Neural progenitor cell (in vitro differentiated cells): ENCODE measurements around the gene STMP1. TPM values are rescaled to one million over a fixed set of nuclear protein-coding genes. Genes with fewer than 3 reads are reported as not detected.

Source experiments
- DNase-seq: peaks from one replicate; pipeline ENCODE4 v3.0.0-alpha.2; 2016; ENCODE audit warnings: low spot score
- H2AFZ ChIP-seq: fragments of 200-600 bp; sonication (generic); replicated peaks from 2 replicates; pipeline ENCODE4 v1.6.1; 2016; ENCODE audit warnings: antibody characterized with exemption
- H3F3A ChIP-seq: fragments of 200-600 bp; sonication (generic); 2 replicates; pipeline ENCODE4 v1.6.1; 2016; ENCODE audit warnings: antibody characterized with exemption, low read depth
- H3K27ac ChIP-seq: fragments of 200-600 bp; sonication (generic); 2 replicates; pipeline ENCODE4 v1.5.1; 2016; ENCODE audit warnings: mild to moderate bottlenecking
- H3K27me3 ChIP-seq: fragments of 200-600 bp; sonication (generic); 2 replicates; pipeline ENCODE4 v1.6.1; 2016; ENCODE audit warnings: mild to moderate bottlenecking, moderate library complexity
- H3K36me3 ChIP-seq: fragments of 200-600 bp; sonication (generic); 2 replicates; pipeline ENCODE4 v1.5.1; 2016
- H3K4me1 ChIP-seq: fragments of 200-600 bp; sonication (generic); 2 replicates; pipeline ENCODE4 v1.6.1; 2016; ENCODE audit warnings: mixed run types
- H3K4me2 ChIP-seq: fragments of 200-600 bp; sonication (generic); 2 replicates; pipeline ENCODE4 v1.6.1; 2016
- H3K4me3 ChIP-seq: fragments of 200-600 bp; sonication (generic); 2 replicates; pipeline ENCODE4 v1.5.1; 2016
- H3K79me2 ChIP-seq: fragments of 200-600 bp; sonication (generic); 2 replicates; pipeline ENCODE4 v1.6.1; 2016; ENCODE audit warnings: low read depth
- H3K9ac ChIP-seq: fragments of 200-600 bp; sonication (generic); 2 replicates; pipeline ENCODE4 v1.6.1; 2016
- H3K9me3 ChIP-seq: fragments of 200-600 bp; sonication (generic); 2 replicates; pipeline ENCODE4 v1.5.1; 2016; ENCODE audit warnings: low read depth
- H4K20me1 ChIP-seq: fragments of 200-600 bp; sonication (generic); 2 replicates; pipeline ENCODE4 v1.6.1; 2016; ENCODE audit warnings: low read depth
- H3K27ac Mint-ChIP-seq: 3 replicates; pipeline ENCODE4 v1.8.0; 2021; ENCODE audit warnings: mixed read lengths
- H3K27me3 Mint-ChIP-seq: 2 replicates; pipeline ENCODE4 v1.8.0; 2022; ENCODE audit warnings: low read depth, mild to moderate bottlenecking, inconsistent platforms, moderate library complexity, mixed read lengths; ENCODE audit not compliant: insufficient read depth
- H3K36me3 Mint-ChIP-seq: 3 replicates; pipeline ENCODE4 v1.8.0; 2021; ENCODE audit warnings: mixed read lengths
- H3K4me1 Mint-ChIP-seq: 3 replicates; pipeline ENCODE4 v1.8.0; 2021; ENCODE audit warnings: mixed read lengths
- H3K4me3 Mint-ChIP-seq: 3 replicates; pipeline ENCODE4 v1.8.0; 2021; ENCODE audit warnings: mild to moderate bottlenecking, moderate library complexity, mixed read lengths
- H3K9me3 Mint-ChIP-seq: 3 replicates; pipeline ENCODE4 v1.8.0; 2020; ENCODE audit warnings: mixed read lengths
- EZH2 ChIP-seq: fragments of 200-600 bp; sonication (generic); IDR thresholded peaks from 2 replicates; pipeline ENCODE4 v1.6.1; 2017; ENCODE audit warnings: antibody characterized with exemption, mild to moderate bottlenecking, moderate library complexity
- EZH2phosphoT487 ChIP-seq: fragments of 200-600 bp; sonication (generic); IDR thresholded peaks from 2 replicates; pipeline ENCODE4 v1.6.1; 2017; ENCODE audit warnings: antibody characterized with exemption
- small RNA-seq: library from RNA; depleted of rRNA; stranded (forward); fragments of <200 nt; gene quantifications from one replicate; pipeline ENCODE3, GENCODE V24; 2015
- total RNA-seq: library from RNA; depleted of rRNA; stranded (reverse); fragments of >200 nt; gene quantifications from 2 replicates; pipeline ENCODE4 v1.2.3, GENCODE V29; 2015; ENCODE audit warnings: low replicate concordance
- TF ChIP-seq, protein P1 (sequence below): fragments of 200-600 bp; sonication (generic); IDR thresholded peaks from 2 replicates; pipeline ENCODE4 v1.5.1; 2017; ENCODE audit warnings: antibody characterized with exemption, mild to moderate bottlenecking

The STMP1 gene
- total RNA-seq, 1 donor from 2014 or later = 30.4 TPM

- H3K9ac ChIP-seq = no peak overlapping the region
- no peaks in the 10 kb centered on the region for H3F3A ChIP-seq
- no peaks in the 10 kb centered on the region for H3K36me3 Mint-ChIP-seq
- H3K27ac Mint-ChIP-seq = peak overlapping the region; percentile 68
- H2AFZ ChIP-seq = no peak overlapping the region
- H3K4me2 ChIP-seq = peak overlapping the region; percentile 58
- peaks cover 52% of the 10 kb centered on the region for H3K4me1 Mint-ChIP-seq
- no peaks in the 10 kb centered on the region for H3K27me3 ChIP-seq
- H3K4me3 ChIP-seq = no peak overlapping the region
- H3K4me3 Mint-ChIP-seq = no peak overlapping the region
- H3K27ac ChIP-seq = no peak overlapping the region
- DNase-seq = no peak
- no peaks in the 10 kb centered on the region for H3K36me3 ChIP-seq
- no peaks in the 10 kb centered on the region for H3K79me2 ChIP-seq
- no peaks in the 10 kb centered on the region for H4K20me1 ChIP-seq
- H3K27me3 Mint-ChIP-seq = peaks cover 13% of the 10 kb centered on the region
- H3K4me1 ChIP-seq = peaks cover 14% of the 10 kb centered on the region
- H3K9me3 ChIP-seq = no peaks in the 10 kb centered on the region
- TF ChIP-seq EZH2phosphoT487 (no peak), EZH2 (no peak)
- TF ChIP-seq, protein P1, sequence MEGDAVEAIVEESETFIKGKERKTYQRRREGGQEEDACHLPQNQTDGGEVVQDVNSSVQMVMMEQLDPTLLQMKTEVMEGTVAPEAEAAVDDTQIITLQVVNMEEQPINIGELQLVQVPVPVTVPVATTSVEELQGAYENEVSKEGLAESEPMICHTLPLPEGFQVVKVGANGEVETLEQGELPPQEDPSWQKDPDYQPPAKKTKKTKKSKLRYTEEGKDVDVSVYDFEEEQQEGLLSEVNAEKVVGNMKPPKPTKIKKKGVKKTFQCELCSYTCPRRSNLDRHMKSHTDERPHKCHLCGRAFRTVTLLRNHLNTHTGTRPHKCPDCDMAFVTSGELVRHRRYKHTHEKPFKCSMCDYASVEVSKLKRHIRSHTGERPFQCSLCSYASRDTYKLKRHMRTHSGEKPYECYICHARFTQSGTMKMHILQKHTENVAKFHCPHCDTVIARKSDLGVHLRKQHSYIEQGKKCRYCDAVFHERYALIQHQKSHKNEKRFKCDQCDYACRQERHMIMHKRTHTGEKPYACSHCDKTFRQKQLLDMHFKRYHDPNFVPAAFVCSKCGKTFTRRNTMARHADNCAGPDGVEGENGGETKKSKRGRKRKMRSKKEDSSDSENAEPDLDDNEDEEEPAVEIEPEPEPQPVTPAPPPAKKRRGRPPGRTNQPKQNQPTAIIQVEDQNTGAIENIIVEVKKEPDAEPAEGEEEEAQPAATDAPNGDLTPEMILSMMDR = no peak
- no peaks in the 10 kb centered on the region for H3K9me3 Mint-ChIP-seq
Observed at GRCh38 chr7:135719688-135720087, 57.4 kb downstream of the STMP1 start.

DNA sequence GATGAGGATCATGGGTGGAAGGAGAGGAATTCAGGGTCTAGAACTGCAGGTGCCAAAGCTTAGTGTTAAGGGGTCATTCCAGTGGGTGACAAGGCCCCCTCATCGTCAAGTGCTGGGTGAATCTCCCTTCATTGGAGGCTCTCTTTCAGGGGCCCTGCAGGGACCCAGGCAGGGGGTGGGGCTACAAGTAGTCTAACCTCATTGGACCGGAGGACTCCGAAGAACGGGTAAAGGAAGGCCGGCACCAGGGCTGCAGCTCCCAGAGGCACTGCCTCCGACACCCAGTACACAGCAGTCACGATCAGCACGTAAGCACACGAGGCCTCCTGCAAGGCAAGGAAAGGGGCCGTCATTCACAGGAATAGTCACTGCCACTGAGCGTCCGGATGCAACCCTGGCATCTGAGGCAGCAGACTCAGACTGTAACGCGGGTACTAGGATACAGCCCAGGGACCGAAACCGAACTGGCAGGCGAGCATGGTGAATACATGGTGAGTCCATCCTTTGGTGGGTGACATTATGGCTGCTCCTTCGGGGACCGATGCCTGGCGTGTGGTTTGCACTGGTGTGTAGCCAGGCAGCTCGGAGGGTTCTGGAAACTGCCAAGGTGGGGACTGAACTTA is 59.0 kb downstream of the STMP1 start:
- Mint-ChIP-seq H3K36me3 (no peaks in the 10 kb centered on the region), H3K27ac (peak overlapping the region; percentile 85), H3K9me3 (no peaks in the 10 kb centered on the region), H3K27me3 (peaks cover 16% of the 10 kb centered on the region), H3K4me3 (no peak overlapping the region), H3K4me1 (peaks cover 58% of the 10 kb centered on the region)
- H3K4me2 ChIP-seq = no peak overlapping the region
- no peaks in the 10 kb centered on the region for H3K79me2 ChIP-seq
- H3F3A ChIP-seq = no peaks in the 10 kb centered on the region
- no peaks in the 10 kb centered on the region for H3K36me3 ChIP-seq
- no peak overlapping the region for H3K27ac ChIP-seq
- H3K9me3 ChIP-seq = no peaks in the 10 kb centered on the region
- H2AFZ ChIP-seq = no peak overlapping the region
- no peak overlapping the region for H3K9ac ChIP-seq
- no peaks in the 10 kb centered on the region for H3K27me3 ChIP-seq
- H4K20me1 ChIP-seq = no peaks in the 10 kb centered on the region
- no peak overlapping the region for H3K4me3 ChIP-seq
- DNase-seq = no peak
- no peak for TF ChIP-seq EZH2
- no peak for TF ChIP-seq EZH2phosphoT487
- TF ChIP-seq, protein P1 = no peak
- peaks cover 16% of the 10 kb centered on the region for H3K4me1 ChIP-seq

- Histone ChIP-seq H3F3A (peaks cover 7% of the 10 kb centered on the region), H3K27me3 (no peaks in the 10 kb centered on the region), H3K27ac (no peak overlapping the region), H3K4me2 (no peak overlapping the region), H2AFZ (no peak overlapping the region), H3K4me3 (no peak overlapping the region), H3K36me3 (no peaks in the 10 kb centered on the region), H3K9ac (no peak overlapping the region), H3K4me1 (peaks cover 26% of the 10 kb centered on the region), H3K9me3 (no peaks in the 10 kb centered on the region), H4K20me1 (no peaks in the 10 kb centered on the region), H3K79me2 (no peaks in the 10 kb centered on the region)
- Mint-ChIP-seq H3K9me3 (no peaks in the 10 kb centered on the region), H3K4me3 (no peak overlapping the region), H3K36me3 (no peaks in the 10 kb centered on the region), H3K27ac (no peak overlapping the region), H3K4me1 (peaks cover 54% of the 10 kb centered on the region), H3K27me3 (peaks cover 8% of the 10 kb centered on the region)
- TF ChIP-seq EZH2 (no peak), EZH2phosphoT487 (no peak)
- TF ChIP-seq, protein P1 = no peak
- no peak for DNase-seq
Observed at GRCh38 chr7:135723411-135723810, 61.1 kb downstream of the STMP1 start.

Small RNA genes within 50 kb of the gene (small RNA-seq; reads per million reads assigned to genes)
- gene RNU6-1154P = not detected

Other genes with a start within 250 kb of the STMP1 start
- 19.1 and 21.4 TPM in 2 replicates for gene CNOT4, start 152.4 kb upstream of the STMP1 start, total RNA-seq
- 158 and 183 TPM in 2 replicates for gene NUP205, start 104.6 kb upstream of the STMP1 start, total RNA-seq
- 0.28 and 1.9 TPM in 2 replicates for gene SLC13A4, start 65.7 kb downstream of the STMP1 start, total RNA-seq
- gene FAM180A, start 86.3 kb downstream of the STMP1 start, total RNA-seq = not detected in 2 replicates